Astrocyte (in vitro differentiated cells and primary cell): ENCODE results near the gene SLC25A10.

ENCODE experiments used
- EZH2 ChIP-seq: IDR thresholded peaks from 2 replicates; pipeline ENCODE4 v1.6.1; 2012; ENCODE audit warnings: mild to moderate bottlenecking, low read length, inconsistent platforms; ENCODE audit not compliant: insufficient read depth
- TF ChIP-seq, protein P1 (sequence below): IDR thresholded peaks from 2 replicates; pipeline ENCODE4 v1.5.1; 2011; ENCODE audit warnings: low read depth, mild to moderate bottlenecking, inconsistent platforms, low read length, moderate library complexity; ENCODE audit not compliant: insufficient read depth

DNA sequence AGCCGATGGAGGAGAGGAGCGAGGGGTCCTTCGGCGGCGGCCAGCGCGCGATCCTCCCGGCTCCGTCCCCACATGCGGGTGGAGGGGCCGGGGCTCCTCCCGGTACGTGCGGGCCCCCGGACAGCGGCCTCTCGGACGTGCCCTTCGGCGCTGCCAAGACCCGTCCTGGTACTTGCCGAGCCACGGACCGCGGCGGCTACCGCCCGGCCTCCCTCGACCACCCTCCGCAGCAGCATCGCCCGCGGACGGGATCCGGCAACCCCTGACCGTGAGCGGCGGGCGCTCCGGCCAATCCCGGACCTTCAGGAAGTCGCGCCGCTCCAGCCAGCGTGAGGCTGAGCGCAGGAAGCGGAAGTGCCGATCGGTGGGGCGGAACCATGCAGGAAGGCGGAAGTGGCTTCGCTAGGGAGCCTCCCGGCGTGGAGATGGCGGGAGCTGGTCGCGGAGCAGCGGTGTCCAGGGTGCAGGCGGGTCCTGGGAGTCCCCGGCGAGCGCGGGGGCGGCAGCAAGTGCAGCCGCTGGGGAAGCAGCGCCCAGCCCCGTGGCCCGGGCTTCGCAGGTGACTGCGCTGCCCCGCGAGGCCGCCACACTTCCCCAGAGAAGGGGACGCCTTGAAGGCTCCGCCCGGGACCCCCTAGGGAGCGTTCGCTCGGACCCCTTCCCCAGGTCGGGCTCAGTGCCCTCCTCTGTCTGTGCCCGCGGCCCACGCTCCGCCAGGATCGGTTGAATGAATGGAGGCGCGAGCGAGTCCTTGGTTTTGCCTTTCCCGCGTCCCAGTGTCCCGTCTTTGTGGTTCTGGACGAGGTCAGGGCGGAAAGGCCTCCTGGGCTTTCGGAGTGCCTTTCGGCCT, 45.5 kb upstream of the SLC25A10 start, which contains the start of the genes CCDC137 and OXLD1:
- TF ChIP-seq, protein P1, sequence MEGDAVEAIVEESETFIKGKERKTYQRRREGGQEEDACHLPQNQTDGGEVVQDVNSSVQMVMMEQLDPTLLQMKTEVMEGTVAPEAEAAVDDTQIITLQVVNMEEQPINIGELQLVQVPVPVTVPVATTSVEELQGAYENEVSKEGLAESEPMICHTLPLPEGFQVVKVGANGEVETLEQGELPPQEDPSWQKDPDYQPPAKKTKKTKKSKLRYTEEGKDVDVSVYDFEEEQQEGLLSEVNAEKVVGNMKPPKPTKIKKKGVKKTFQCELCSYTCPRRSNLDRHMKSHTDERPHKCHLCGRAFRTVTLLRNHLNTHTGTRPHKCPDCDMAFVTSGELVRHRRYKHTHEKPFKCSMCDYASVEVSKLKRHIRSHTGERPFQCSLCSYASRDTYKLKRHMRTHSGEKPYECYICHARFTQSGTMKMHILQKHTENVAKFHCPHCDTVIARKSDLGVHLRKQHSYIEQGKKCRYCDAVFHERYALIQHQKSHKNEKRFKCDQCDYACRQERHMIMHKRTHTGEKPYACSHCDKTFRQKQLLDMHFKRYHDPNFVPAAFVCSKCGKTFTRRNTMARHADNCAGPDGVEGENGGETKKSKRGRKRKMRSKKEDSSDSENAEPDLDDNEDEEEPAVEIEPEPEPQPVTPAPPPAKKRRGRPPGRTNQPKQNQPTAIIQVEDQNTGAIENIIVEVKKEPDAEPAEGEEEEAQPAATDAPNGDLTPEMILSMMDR, result no peak
- no peak for TF ChIP-seq EZH2
